ENCODE measurements around the gene JAZF1. TPM values are rescaled to one million over a fixed set of nuclear protein-coding genes. Genes with fewer than 3 reads are reported as not detected.

Gene JAZF1
- total and polyA plus RNA-seq, 9 of the 15 experiments (the other 6 are each of a cell fraction or from before 2014, with no cell fraction given) = 0.04 to 0.64 (median 0.11) TPM; not detected in 3

GRCh38 chr7:28178599-28178998 lies 2.0 kb downstream of the JAZF1 start:
- in situ Hi-C loops (cut with MboI) (no loop called here), intact Hi-C loops (cut with micrococcal nuclease) (no loop called here)
- H3K27me3 ChIP-seq (ENCODE audit: control insufficient read depth in 2 of 2, insufficient read depth in 2 of 2, low read length in 2 of 2) = peaks cover 14 to 17% of the 10 kb centered on the region in 2 experiments; a peak in 3 of 5 replicates
- ATAC-seq = no peak
- no peak for DNase-seq (ENCODE audit: extremely low read depth in 1 of 4, low spot score in 3 of 4)
- no peaks in the 10 kb centered on the region for H3K79me2 ChIP-seq (ENCODE audit: control insufficient read depth, insufficient read depth, low read length)
- no TSS peak for BruUV-seq (replicated peaks)
- H3K36me3 ChIP-seq (ENCODE audit: control insufficient read depth, insufficient read depth, low read length) = no peaks in the 10 kb centered on the region
- no peak overlapping the region for H3K4me2 ChIP-seq (ENCODE audit: insufficient read depth, low read length)
- no peak overlapping the region for H2AFZ ChIP-seq (ENCODE audit: low read depth, low read length)
- CTCF ChIA-PET (ENCODE audit: low intra/inter-chr PET ratio) = no interaction called here
- no peak for FAIRE-seq
- H4K20me1 ChIP-seq (replicated peaks; ENCODE audit: control insufficient read depth, insufficient read depth, low read length) = no peaks in the 10 kb centered on the region; the same call in 1 of the 2 replicates
- no peaks in the 10 kb centered on the region for H3K9me1 ChIP-seq (ENCODE audit: control insufficient read depth, insufficient read depth, low read length)
- TF ChIP-seq ZNF668 (CRISPR knock-in tag; IDR thresholded peaks at IDR 0.05) = no peak
- no peak for TF ChIP-seq NCOA4 (IDR thresholded peaks at IDR 0.05; ENCODE audit: partially characterized antibody)
- TF ChIP-seq ZNF589 (CRISPR knock-in tag; IDR thresholded peaks at IDR 0.05; ENCODE audit: low read depth) = no peak
- TF ChIP-seq ELF4 (CRISPR knock-in tag; IDR thresholded peaks at IDR 0.05) = no peak
- no peak for TF ChIP-seq STAT6 (CRISPR knock-in tag; IDR thresholded peaks at IDR 0.05)
- TF ChIP-seq ZNF699 (CRISPR knock-in tag; IDR thresholded peaks at IDR 0.05; ENCODE audit: insufficient replicate concordance) = no peak
- H3K9ac ChIP-seq (ENCODE audit: insufficient read depth in 1 of 2, low read depth in 2 of 2, low read length in 2 of 2) = no peak overlapping the region
- H3K27ac ChIP-seq (ENCODE audit: extremely low read depth, low read depth, low read length) = no peak overlapping the region
- H3K4me3 ChIP-seq = no peak overlapping the region
- peaks cover 0 to 11% of the 10 kb centered on the region in 2 experiments; a peak in 2 of 5 replicates for H3K4me1 ChIP-seq (replicated peaks in 1 of 2; ENCODE audit: control insufficient read depth in 2 of 2, insufficient read depth in 2 of 2, low read length in 2 of 2)
- WGBS (ENCODE audit: insufficient coverage, low coverage, missing lambda C conversion rate) = 28% methylated on average over 5 of the region's 5 CpGs
- H3K9me3 ChIP-seq (replicated peaks; ENCODE audit: control insufficient read depth, insufficient read depth, low read depth, low read length) = no peaks in the 10 kb centered on the region
- POLR2A ChIA-PET = no interaction called here

Data from K562 (cell line).